Measurements from ENCODE around the gene SMC1B. TPM values are rescaled to one million over a fixed set of nuclear protein-coding genes. Genes with fewer than 3 reads are reported as not detected.

The SMC1B gene
- total and polyA plus RNA-seq, 7 donors = not detected

- peak overlapping the region; percentile 89 for H3K27ac ChIP-seq
- DNase-seq (no peak), ATAC-seq (no peak)
- no peaks in the 10 kb centered on the region for H3K27me3 ChIP-seq (ENCODE audit: insufficient read depth in 3 of 3, low read length in 2 of 3)
- H3K9me3 ChIP-seq = no peaks in the 10 kb centered on the region
- intact Hi-C loops (cut with DNase I) = no loop called here
- TF ChIP-seq CTCF (IDR thresholded peaks at IDR 0.05) = no peak
- WGBS, 3 donors = 84 to 94% (median 85%) methylated on average over 7 of the region's 7 CpGs
- peaks cover 76% of the 10 kb centered on the region for H3K4me1 ChIP-seq
- peaks cover 0 to 26% of the 10 kb centered on the region in 2 donors for H3K36me3 ChIP-seq (ENCODE audit: insufficient read depth in 1 of 2, low read depth in 1 of 2)
- H3K4me3 ChIP-seq = no peak overlapping the region
Measured at GRCh38 chr22:45332001-45332400, 81.4 kb downstream of the SMC1B start.

GRCh38 chr22:45331486-45331885 is 81.9 kb downstream of the SMC1B start:
- 59 to 75% (median 66%) methylated on average over 9 of the region's 9 CpGs for WGBS, 3 donors
- intact Hi-C loops (cut with DNase I) = no loop called here

GRCh38 chr22:45330548-45330947 is 82.9 kb downstream of the SMC1B start:
- peak overlapping the region; percentile 89 for H3K27ac ChIP-seq
- WGBS, 3 donors = 76 to 89% (median 86%) methylated on average over 19 of the region's 19 CpGs
- intact Hi-C loops (cut with DNase I) = no loop called here
- H3K4me3 ChIP-seq = no peak overlapping the region
- H3K36me3 ChIP-seq (ENCODE audit: insufficient read depth in 1 of 2, low read depth in 1 of 2) = peaks cover 0 to 26% of the 10 kb centered on the region in 2 donors
- no peak for TF ChIP-seq CTCF (IDR thresholded peaks at IDR 0.05)
- peaks cover 61% of the 10 kb centered on the region for H3K4me1 ChIP-seq
- no peak for DNase-seq
- no peaks in the 10 kb centered on the region for H3K9me3 ChIP-seq
- no peaks in the 10 kb centered on the region for H3K27me3 ChIP-seq (ENCODE audit: insufficient read depth in 3 of 3, low read length in 2 of 3)
- ATAC-seq = no peak

More at GRCh38 chr22:45331486-45331885, 81.9 kb downstream of the SMC1B start:
- no peak for TF ChIP-seq CTCF (IDR thresholded peaks at IDR 0.05)
- ATAC-seq (peak in 2 of 4 donors; percentile 10 to 28), DNase-seq (no peak)
- Histone ChIP-seq H3K4me1 (peaks cover 71% of the 10 kb centered on the region), H3K9me3 (no peaks in the 10 kb centered on the region), H3K27ac (peak overlapping the region; percentile 89), H3K4me3 (no peak overlapping the region), H3K27me3 (ENCODE audit: insufficient read depth in 3 of 3, low read length in 2 of 3) (no peaks in the 10 kb centered on the region), H3K36me3 (ENCODE audit: insufficient read depth in 1 of 2, low read depth in 1 of 2) (peaks cover 0 to 26% of the 10 kb centered on the region in 2 donors)

- DNase-seq (peak; percentile 80 to 95), ATAC-seq (peak; percentile 74 to 84 (median 79))
- Histone ChIP-seq H3K9me3 (no peaks in the 10 kb centered on the region), H3K27me3 (ENCODE audit: insufficient read depth in 3 of 3, low read length in 2 of 3) (no peaks in the 10 kb centered on the region), H3K4me3 (no peak overlapping the region), H3K27ac (peak overlapping the region; percentile 89), H3K4me1 (peaks cover 57% of the 10 kb centered on the region), H3K36me3 (ENCODE audit: insufficient read depth in 1 of 2, low read depth in 1 of 2) (peaks cover 0 to 26% of the 10 kb centered on the region in 2 donors)
- WGBS, 3 donors = 32 to 33% (median 33%) methylated on average over 12 of the region's 12 CpGs
- no peak for TF ChIP-seq CTCF (IDR thresholded peaks at IDR 0.05)
- intact Hi-C loops (cut with DNase I) = no loop called here
Measured at GRCh38 chr22:45329530-45329936, 83.9 kb downstream of the SMC1B start.
